ENCODE data around the gene KREMEN2. TPM values are rescaled to one million over a fixed set of nuclear protein-coding genes. Genes with fewer than 3 reads are reported as not detected.

The KREMEN2 gene
- total and polyA plus RNA-seq, 2 of the 13 experiments (the other 11 are each of a cell fraction or from before 2014, with no cell fraction given) = 0.48 to 1.2 TPM

DNA sequence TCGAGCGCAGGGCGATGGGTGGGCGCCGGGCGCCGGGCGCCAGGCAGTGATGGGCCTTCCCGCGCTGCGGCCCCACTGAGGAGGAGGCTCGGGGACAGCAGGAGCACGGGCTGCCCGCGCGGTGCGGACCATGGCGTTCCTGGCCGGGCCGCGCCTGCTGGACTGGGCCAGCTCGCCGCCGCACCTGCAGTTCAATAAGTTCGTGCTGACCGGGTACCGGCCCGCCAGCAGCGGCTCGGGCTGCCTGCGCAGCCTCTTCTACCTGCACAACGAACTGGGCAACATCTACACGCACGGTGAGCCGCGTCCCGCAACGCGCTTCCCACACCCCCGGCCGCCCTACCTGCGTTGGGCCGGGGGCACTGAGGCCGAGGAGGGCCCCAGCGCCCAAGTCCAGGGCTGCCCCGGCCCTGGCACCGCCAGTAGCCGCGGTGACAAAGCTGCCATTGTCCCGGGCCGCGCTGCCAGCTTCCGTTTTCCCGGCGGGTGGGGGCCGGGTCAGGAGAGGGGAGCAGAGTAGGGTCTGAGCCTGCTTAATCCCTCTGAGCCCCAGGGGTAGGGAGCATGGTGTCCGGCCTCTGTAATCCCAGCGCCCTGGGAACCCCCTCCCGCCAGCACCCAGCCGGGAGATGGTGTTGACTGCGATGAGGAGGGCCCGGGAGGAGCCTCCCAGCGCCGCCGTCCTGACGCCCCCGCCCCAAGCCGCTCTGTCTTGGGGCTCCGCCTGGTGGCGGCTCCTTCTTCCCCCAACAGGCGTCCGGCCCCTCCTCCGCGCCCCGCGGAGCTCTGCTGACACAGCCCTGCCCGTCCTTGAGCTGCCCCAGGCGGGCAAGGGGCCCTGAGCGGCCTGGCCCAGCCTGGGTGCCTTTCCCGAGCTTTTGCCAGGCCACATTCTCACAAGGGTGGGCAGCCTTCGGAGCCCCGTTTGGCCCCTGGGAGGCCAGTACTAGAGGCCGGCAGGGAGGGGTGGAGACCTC lies 5.8 kb downstream of the KREMEN2 start (continued):
- TF ChIP-seq, protein P1, sequence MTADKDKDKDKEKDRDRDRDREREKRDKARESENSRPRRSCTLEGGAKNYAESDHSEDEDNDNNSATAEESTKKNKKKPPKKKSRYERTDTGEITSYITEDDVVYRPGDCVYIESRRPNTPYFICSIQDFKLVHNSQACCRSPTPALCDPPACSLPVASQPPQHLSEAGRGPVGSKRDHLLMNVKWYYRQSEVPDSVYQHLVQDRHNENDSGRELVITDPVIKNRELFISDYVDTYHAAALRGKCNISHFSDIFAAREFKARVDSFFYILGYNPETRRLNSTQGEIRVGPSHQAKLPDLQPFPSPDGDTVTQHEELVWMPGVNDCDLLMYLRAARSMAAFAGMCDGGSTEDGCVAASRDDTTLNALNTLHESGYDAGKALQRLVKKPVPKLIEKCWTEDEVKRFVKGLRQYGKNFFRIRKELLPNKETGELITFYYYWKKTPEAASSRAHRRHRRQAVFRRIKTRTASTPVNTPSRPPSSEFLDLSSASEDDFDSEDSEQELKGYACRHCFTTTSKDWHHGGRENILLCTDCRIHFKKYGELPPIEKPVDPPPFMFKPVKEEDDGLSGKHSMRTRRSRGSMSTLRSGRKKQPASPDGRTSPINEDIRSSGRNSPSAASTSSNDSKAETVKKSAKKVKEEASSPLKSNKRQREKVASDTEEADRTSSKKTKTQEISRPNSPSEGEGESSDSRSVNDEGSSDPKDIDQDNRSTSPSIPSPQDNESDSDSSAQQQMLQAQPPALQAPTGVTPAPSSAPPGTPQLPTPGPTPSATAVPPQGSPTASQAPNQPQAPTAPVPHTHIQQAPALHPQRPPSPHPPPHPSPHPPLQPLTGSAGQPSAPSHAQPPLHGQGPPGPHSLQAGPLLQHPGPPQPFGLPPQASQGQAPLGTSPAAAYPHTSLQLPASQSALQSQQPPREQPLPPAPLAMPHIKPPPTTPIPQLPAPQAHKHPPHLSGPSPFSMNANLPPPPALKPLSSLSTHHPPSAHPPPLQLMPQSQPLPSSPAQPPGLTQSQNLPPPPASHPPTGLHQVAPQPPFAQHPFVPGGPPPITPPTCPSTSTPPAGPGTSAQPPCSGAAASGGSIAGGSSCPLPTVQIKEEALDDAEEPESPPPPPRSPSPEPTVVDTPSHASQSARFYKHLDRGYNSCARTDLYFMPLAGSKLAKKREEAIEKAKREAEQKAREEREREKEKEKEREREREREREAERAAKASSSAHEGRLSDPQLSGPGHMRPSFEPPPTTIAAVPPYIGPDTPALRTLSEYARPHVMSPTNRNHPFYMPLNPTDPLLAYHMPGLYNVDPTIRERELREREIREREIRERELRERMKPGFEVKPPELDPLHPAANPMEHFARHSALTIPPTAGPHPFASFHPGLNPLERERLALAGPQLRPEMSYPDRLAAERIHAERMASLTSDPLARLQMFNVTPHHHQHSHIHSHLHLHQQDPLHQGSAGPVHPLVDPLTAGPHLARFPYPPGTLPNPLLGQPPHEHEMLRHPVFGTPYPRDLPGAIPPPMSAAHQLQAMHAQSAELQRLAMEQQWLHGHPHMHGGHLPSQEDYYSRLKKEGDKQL (CRISPR knock-in tag; IDR thresholded peaks at IDR 0.05; ENCODE audit: low read depth) = no peak
- TF ChIP-seq, protein P2, sequence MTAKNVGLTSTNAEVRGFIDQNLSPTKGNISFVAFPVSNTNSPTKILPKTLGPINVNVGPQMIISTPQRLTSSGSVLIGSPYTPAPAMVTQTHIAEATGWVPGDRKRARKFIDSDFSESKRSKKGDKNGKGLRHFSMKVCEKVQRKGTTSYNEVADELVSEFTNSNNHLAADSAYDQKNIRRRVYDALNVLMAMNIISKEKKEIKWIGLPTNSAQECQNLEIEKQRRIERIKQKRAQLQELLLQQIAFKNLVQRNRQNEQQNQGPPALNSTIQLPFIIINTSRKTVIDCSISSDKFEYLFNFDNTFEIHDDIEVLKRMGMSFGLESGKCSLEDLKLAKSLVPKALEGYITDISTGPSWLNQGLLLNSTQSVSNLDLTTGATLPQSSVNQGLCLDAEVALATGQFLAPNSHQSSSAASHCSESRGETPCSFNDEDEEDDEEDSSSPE (CRISPR knock-in tag; IDR thresholded peaks at IDR 0.05) = 0 out of 2 replicates have a peak, but pooled peaks have one; percentile 42
- TF ChIP-seq SMC3 (IDR thresholded peaks at IDR 0.05; ENCODE audit: low read length) (no peak), HMG20A (CRISPR knock-in tag; IDR thresholded peaks at IDR 0.05; ENCODE audit: borderline replicate concordance) (no peak), NFE2L2 (IDR thresholded peaks at IDR 0.05; ENCODE audit: low read length) (no peak), JUN (CRISPR knock-in tag; IDR thresholded peaks at IDR 0.05) (no peak), EHMT2 (IDR thresholded peaks at IDR 0.05; ENCODE audit: borderline replicate concordance, low read depth, low read length) (no peak), ESRRA (CRISPR knock-in tag; IDR thresholded peaks at IDR 0.05; ENCODE audit: low read depth) (0 out of 2 replicates have a peak, but pooled peaks have one; percentile 33), RBFOX2 (IDR thresholded peaks at IDR 0.05; ENCODE audit: low read depth, low read length) (peak; percentile 75), DNMT1 (CRISPR knock-in tag; IDR thresholded peaks at IDR 0.05) (0 out of 2 replicates have a peak, but pooled peaks have one; percentile 27), ZNF264 (CRISPR knock-in tag; IDR thresholded peaks at IDR 0.05) (0 out of 2 replicates have a peak, but pooled peaks have one; percentile 24), ZBTB21 (CRISPR knock-in tag; IDR thresholded peaks at IDR 0.05) (no peak), ZNF546 (CRISPR knock-in tag; conservative IDR thresholded peaks at IDR 0.05) (no peak)
- TF ChIP-seq, protein P3, sequence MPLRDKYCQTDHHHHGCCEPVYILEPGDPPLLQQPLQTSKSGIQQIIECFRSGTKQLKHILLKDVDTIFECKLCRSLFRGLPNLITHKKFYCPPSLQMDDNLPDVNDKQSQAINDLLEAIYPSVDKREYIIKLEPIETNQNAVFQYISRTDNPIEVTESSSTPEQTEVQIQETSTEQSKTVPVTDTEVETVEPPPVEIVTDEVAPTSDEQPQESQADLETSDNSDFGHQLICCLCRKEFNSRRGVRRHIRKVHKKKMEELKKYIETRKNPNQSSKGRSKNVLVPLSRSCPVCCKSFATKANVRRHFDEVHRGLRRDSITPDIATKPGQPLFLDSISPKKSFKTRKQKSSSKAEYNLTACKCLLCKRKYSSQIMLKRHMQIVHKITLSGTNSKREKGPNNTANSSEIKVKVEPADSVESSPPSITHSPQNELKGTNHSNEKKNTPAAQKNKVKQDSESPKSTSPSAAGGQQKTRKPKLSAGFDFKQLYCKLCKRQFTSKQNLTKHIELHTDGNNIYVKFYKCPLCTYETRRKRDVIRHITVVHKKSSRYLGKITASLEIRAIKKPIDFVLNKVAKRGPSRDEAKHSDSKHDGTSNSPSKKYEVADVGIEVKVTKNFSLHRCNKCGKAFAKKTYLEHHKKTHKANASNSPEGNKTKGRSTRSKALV (CRISPR knock-in tag; IDR thresholded peaks at IDR 0.05) = peak; percentile 57
- TF ChIP-seq, protein P4, sequence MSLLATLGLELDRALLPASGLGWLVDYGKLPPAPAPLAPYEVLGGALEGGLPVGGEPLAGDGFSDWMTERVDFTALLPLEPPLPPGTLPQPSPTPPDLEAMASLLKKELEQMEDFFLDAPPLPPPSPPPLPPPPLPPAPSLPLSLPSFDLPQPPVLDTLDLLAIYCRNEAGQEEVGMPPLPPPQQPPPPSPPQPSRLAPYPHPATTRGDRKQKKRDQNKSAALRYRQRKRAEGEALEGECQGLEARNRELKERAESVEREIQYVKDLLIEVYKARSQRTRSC (CRISPR knock-in tag; IDR thresholded peaks at IDR 0.05; ENCODE audit: low read depth) = no peak
- TF ChIP-seq, protein P5, sequence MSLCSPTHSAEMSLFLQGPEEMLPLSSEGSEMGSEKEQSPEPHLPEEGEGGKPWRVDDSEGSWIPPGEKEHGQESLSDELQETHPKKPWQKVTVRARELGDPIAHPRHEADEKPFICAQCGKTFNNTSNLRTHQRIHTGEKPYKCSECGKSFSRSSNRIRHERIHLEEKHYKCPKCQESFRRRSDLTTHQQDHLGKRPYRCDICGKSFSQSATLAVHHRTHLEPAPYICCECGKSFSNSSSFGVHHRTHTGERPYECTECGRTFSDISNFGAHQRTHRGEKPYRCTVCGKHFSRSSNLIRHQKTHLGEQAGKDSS (CRISPR knock-in tag; IDR thresholded peaks at IDR 0.05; ENCODE audit: borderline replicate concordance, low read depth) = no peak; the same call in 1 of the 2 replicates

Measured in HepG2 (cell line).